Measurements from ENCODE around the gene PRKCSH.

DNA sequence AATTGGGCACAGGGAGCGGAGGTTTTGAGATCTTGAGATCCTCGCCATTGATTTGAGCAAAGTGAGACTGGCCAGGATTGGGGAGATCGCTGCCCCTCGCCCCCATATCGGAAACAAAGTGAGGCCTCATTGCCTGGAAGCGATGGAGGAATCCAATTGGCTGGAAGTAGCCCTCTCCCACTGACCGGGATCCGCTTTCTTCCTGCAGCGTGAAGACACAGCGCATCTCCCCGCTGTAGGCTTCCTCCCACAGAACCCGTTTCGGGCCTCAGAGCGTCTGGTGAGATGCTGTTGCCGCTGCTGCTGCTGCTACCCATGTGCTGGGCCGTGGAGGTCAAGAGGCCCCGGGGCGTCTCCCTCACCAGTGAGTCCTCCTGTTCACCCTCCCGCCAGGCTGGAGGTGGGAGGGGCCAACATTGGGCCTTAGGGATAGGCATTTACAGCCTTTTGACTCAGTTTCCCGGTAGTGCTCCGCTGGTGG is 438 bp downstream of the PRKCSH start:
- TF ChIP-seq, protein P1, sequence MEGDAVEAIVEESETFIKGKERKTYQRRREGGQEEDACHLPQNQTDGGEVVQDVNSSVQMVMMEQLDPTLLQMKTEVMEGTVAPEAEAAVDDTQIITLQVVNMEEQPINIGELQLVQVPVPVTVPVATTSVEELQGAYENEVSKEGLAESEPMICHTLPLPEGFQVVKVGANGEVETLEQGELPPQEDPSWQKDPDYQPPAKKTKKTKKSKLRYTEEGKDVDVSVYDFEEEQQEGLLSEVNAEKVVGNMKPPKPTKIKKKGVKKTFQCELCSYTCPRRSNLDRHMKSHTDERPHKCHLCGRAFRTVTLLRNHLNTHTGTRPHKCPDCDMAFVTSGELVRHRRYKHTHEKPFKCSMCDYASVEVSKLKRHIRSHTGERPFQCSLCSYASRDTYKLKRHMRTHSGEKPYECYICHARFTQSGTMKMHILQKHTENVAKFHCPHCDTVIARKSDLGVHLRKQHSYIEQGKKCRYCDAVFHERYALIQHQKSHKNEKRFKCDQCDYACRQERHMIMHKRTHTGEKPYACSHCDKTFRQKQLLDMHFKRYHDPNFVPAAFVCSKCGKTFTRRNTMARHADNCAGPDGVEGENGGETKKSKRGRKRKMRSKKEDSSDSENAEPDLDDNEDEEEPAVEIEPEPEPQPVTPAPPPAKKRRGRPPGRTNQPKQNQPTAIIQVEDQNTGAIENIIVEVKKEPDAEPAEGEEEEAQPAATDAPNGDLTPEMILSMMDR (conservative IDR thresholded peaks at IDR 0.05; ENCODE audit: low read depth in 2 of 2): no peak
- TF ChIP-seq EZH2 (IDR thresholded peaks at IDR 0.05; ENCODE audit: low read depth, unreplicated experiment) (no peak), EZH2phosphoT487 (IDR thresholded peaks at IDR 0.05; ENCODE audit: unreplicated experiment) (no peak), CREB1 (CRISPR knock-in tag; IDR thresholded peaks at IDR 0.05; ENCODE audit: low read depth) (no peak), ZNF114 (CRISPR knock-in tag; IDR thresholded peaks at IDR 0.05) (no peak), POLR2AphosphoS5 (IDR thresholded peaks at IDR 0.05; ENCODE audit: low read depth) (no peak), NANOG (IDR thresholded peaks at IDR 0.05; ENCODE audit: borderline replicate concordance) (no peak)
- TF ChIP-seq, protein P2, sequence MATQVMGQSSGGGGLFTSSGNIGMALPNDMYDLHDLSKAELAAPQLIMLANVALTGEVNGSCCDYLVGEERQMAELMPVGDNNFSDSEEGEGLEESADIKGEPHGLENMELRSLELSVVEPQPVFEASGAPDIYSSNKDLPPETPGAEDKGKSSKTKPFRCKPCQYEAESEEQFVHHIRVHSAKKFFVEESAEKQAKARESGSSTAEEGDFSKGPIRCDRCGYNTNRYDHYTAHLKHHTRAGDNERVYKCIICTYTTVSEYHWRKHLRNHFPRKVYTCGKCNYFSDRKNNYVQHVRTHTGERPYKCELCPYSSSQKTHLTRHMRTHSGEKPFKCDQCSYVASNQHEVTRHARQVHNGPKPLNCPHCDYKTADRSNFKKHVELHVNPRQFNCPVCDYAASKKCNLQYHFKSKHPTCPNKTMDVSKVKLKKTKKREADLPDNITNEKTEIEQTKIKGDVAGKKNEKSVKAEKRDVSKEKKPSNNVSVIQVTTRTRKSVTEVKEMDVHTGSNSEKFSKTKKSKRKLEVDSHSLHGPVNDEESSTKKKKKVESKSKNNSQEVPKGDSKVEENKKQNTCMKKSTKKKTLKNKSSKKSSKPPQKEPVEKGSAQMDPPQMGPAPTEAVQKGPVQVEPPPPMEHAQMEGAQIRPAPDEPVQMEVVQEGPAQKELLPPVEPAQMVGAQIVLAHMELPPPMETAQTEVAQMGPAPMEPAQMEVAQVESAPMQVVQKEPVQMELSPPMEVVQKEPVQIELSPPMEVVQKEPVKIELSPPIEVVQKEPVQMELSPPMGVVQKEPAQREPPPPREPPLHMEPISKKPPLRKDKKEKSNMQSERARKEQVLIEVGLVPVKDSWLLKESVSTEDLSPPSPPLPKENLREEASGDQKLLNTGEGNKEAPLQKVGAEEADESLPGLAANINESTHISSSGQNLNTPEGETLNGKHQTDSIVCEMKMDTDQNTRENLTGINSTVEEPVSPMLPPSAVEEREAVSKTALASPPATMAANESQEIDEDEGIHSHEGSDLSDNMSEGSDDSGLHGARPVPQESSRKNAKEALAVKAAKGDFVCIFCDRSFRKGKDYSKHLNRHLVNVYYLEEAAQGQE (IDR thresholded peaks at IDR 0.05; ENCODE audit: unreplicated experiment): no peak

Data from GM23338 (cell line).